H1 (cell line): ENCODE measurements around the gene MRPS35. TPM values are rescaled to one million over a fixed set of nuclear protein-coding genes. Genes with fewer than 3 reads are reported as not detected.

ENCODE experiments used
- CTCF ChIA-PET: fragments of 300-600 bp; sonication (Branson Sonifier 250); formaldehyde crosslinking; loops from one replicate; lab custom pipeline; 2021; ENCODE audit not compliant: partially characterized antibody; lab: Charles Lee
- POLR2A ChIA-PET: fragments of 300-600 bp; sonication (Branson Sonifier 250); formaldehyde crosslinking; loops from one replicate; lab custom pipeline; 2021; ENCODE audit warnings: inconsistent platforms; ENCODE audit not compliant: partially characterized antibody; lab: Charles Lee
- DNase-seq, 2 experiments: peaks; one replicate each; pipeline versions ENCODE4 v3.0.0 to v3.0.0-alpha.2; 2010 to 2022; ENCODE audit warnings: low spot score in 2 of 2, low read depth in 1 of 2, mixed read lengths in 1 of 2
- FAIRE-seq: peaks from 2 replicates; lab custom pipeline; 2011; peaks lifted over from hg19 to GRCh38; lab: Jason Lieb, UNC
- H2AFZ ChIP-seq: 2 replicates; pipeline ENCODE4 v1.8.1; 2012; ENCODE audit warnings: low read length, inconsistent platforms
- H2AK5ac ChIP-seq: 2 replicates; pipeline ENCODE4 v1.6.1; 2013; ENCODE audit warnings: low read depth, low read length
- H2BK120ac ChIP-seq: replicated peaks from 2 replicates; pipeline ENCODE3; 2013; ENCODE audit warnings: low read depth, low read length, inconsistent platforms
- H2BK12ac ChIP-seq: 2 replicates; pipeline ENCODE4 v1.6.1; 2013; ENCODE audit warnings: low read depth, low read length
- H2BK15ac ChIP-seq: 2 replicates; pipeline ENCODE4 v1.6.1; 2013; ENCODE audit warnings: low read length
- H2BK20ac ChIP-seq: 2 replicates; pipeline ENCODE4 v1.6.1; 2013; ENCODE audit warnings: low read length
- H2BK5ac ChIP-seq: 2 replicates; pipeline ENCODE4 v1.6.1; 2013; ENCODE audit warnings: low read depth, low read length
- H3K14ac ChIP-seq: 2 replicates; pipeline ENCODE4 v1.6.1; 2013; ENCODE audit warnings: inconsistent platforms; ENCODE audit not compliant: insufficient read length
- H3K18ac ChIP-seq: 2 replicates; pipeline ENCODE4 v1.6.1; 2013; ENCODE audit warnings: low read length; ENCODE audit errors: extremely low read depth
- H3K23ac ChIP-seq: 2 replicates; pipeline ENCODE4 v1.6.1; 2013; ENCODE audit warnings: inconsistent platforms; ENCODE audit not compliant: insufficient read length
- H3K23me2 ChIP-seq: 2 replicates; pipeline ENCODE4 v1.6.1; 2013; ENCODE audit warnings: low read depth, low read length
- H3K27ac ChIP-seq: 2 replicates; pipeline ENCODE4 v1.6.1; 2011; ENCODE audit warnings: low read depth, low read length, inconsistent platforms
- H3K27me3 ChIP-seq, 4 experiments: replicated peaks in 1 of 4; 1 replicate in 1 of 4; 2 replicates in 3 of 4; pipeline versions ENCODE4 v1.6.1 to v1.8.1; 2011 to 2013; ENCODE audit warnings: low read length in 3 of 4, mild to moderate bottlenecking in 3 of 4, inconsistent platforms in 2 of 4, mixed read lengths in 2 of 4, moderate library complexity in 1 of 4; ENCODE audit not compliant: control insufficient read depth in 3 of 4, insufficient read depth in 3 of 4; ENCODE audit errors: extremely low read depth in 1 of 4
- H3K36me3 ChIP-seq, 4 experiments: 2 replicates each; pipeline versions ENCODE4 v1.6.1 to v1.8.1; 2011 to 2013; ENCODE audit warnings: mild to moderate bottlenecking in 4 of 4, low read length in 3 of 4, moderate library complexity in 2 of 4, control low read depth in 1 of 4, inconsistent platforms in 1 of 4; ENCODE audit not compliant: insufficient read depth in 4 of 4, control insufficient read depth in 2 of 4
- H3K4ac ChIP-seq: replicated peaks from 2 replicates; pipeline ENCODE3; 2013; ENCODE audit warnings: low read length, low read depth, mixed read lengths, inconsistent platforms; ENCODE audit not compliant: insufficient read length
- H3K4me1 ChIP-seq, 4 experiments: replicated peaks in 1 of 4; 1 replicate in 1 of 4; 2 replicates in 3 of 4; pipeline versions ENCODE4 v1.6.1 to v1.8.1; 2011 to 2013; ENCODE audit warnings: low read length in 3 of 4, inconsistent platforms in 2 of 4, mixed read lengths in 1 of 4; ENCODE audit not compliant: insufficient read depth in 4 of 4, control insufficient read depth in 3 of 4
- H3K4me2 ChIP-seq, 2 experiments: 2 replicates each; pipeline versions ENCODE4 v1.6.1 to v1.8.1; 2011 to 2013; ENCODE audit warnings: low read depth in 2 of 2, low read length in 2 of 2, control low read depth in 1 of 2, inconsistent platforms in 1 of 2, mild to moderate bottlenecking in 1 of 2; ENCODE audit not compliant: insufficient read depth in 1 of 2
- H3K4me3 ChIP-seq, 4 experiments: fragments of 200-600, 300-600 bp in 1 of 4; sonication (generic), shearing (Covaris generic), sonication (Bioruptor Twin) in 1 of 4; 2 replicates each; pipeline versions ENCODE4 v1.5.1 to v1.8.1; 2011 to 2016; ENCODE audit warnings: low read length in 4 of 4, low read depth in 3 of 4, control low read depth in 2 of 4, inconsistent platforms in 2 of 4, mild to moderate bottlenecking in 2 of 4, mixed read lengths in 1 of 4, moderate library complexity in 1 of 4; ENCODE audit not compliant: insufficient read depth in 2 of 4; ENCODE audit errors: extremely low read depth in 1 of 4
- H3K56ac ChIP-seq: replicated peaks from 2 replicates; pipeline ENCODE3; 2013; ENCODE audit warnings: low read depth, mild to moderate bottlenecking, mixed read lengths, low read length, inconsistent platforms; ENCODE audit not compliant: insufficient read length
- H3K79me1 ChIP-seq: 2 replicates; pipeline ENCODE4 v1.6.1; 2013; ENCODE audit warnings: low read depth, low read length, control low read depth
- H3K79me2 ChIP-seq, 2 experiments: 2 replicates each; pipeline versions ENCODE4 v1.6.1 to v1.8.1; 2012 to 2013; ENCODE audit warnings: low read length in 2 of 2, mild to moderate bottlenecking in 2 of 2, inconsistent platforms in 1 of 2; ENCODE audit not compliant: insufficient read depth in 2 of 2, control insufficient read depth in 1 of 2
- H3K9ac ChIP-seq, 4 experiments: replicated peaks in 1 of 4; 1 replicate in 1 of 4; 2 replicates in 3 of 4; pipeline versions ENCODE4 v1.6.1 to v1.8.1; 2011 to 2013; ENCODE audit warnings: low read depth in 3 of 4, low read length in 3 of 4, control low read depth in 2 of 4, mild to moderate bottlenecking in 2 of 4, moderate library complexity in 2 of 4, inconsistent platforms in 1 of 4; ENCODE audit errors: extremely low read depth in 1 of 4
- H3K9me3 ChIP-seq, 2 experiments: 2 replicates each; pipeline versions ENCODE4 v1.6.1 to v1.8.1; 2012 to 2013; ENCODE audit warnings: mild to moderate bottlenecking in 2 of 2, moderate library complexity in 2 of 2, control low read depth in 1 of 2, inconsistent platforms in 1 of 2, low read depth in 1 of 2, low read length in 1 of 2, mixed read lengths in 1 of 2; ENCODE audit not compliant: insufficient read depth in 2 of 2
- H4K20me1 ChIP-seq, 2 experiments: replicated peaks in 1 of 2; 2 replicates each; pipeline versions ENCODE3 to v1.8.1; 2011 to 2013; ENCODE audit warnings: inconsistent platforms in 2 of 2, low read length in 2 of 2, mild to moderate bottlenecking in 1 of 2; ENCODE audit not compliant: insufficient read depth in 2 of 2, control insufficient read depth in 1 of 2
- H4K5ac ChIP-seq: 2 replicates; pipeline ENCODE4 v1.6.1; 2013; ENCODE audit warnings: low read length, low read depth, mixed read lengths, inconsistent platforms; ENCODE audit not compliant: insufficient read length
- H4K8ac ChIP-seq: 2 replicates; pipeline ENCODE4 v1.8.0; 2013; ENCODE audit warnings: mild to moderate bottlenecking, moderate library complexity, low read length, inconsistent platforms; ENCODE audit not compliant: insufficient read depth; ENCODE audit errors: extremely low read depth
- H4K91ac ChIP-seq: replicated peaks from 2 replicates; pipeline ENCODE3; 2013; ENCODE audit warnings: low read length, mixed read lengths, inconsistent platforms; ENCODE audit not compliant: insufficient read length
- CTBP2 ChIP-seq: IDR thresholded peaks from 2 replicates; pipeline ENCODE4 v1.7.0; 2011; ENCODE audit warnings: borderline replicate concordance, mild to moderate bottlenecking, moderate library complexity, mixed read lengths, low read length; ENCODE audit not compliant: insufficient read depth, insufficient read length
- HDAC2 ChIP-seq, 2 experiments: fragments of 300-600 bp in 1 of 2; sonication (generic) in 1 of 2; IDR thresholded peaks; 2 replicates each; pipeline ENCODE4 v1.6.1; 2011 to 2012; ENCODE audit warnings: low read depth in 2 of 2, low read length in 2 of 2, mild to moderate bottlenecking in 2 of 2, moderate library complexity in 2 of 2, borderline replicate concordance in 1 of 2, inconsistent platforms in 1 of 2
- MAX ChIP-seq: IDR thresholded peaks from 2 replicates; pipeline ENCODE4 v1.6.1; 2012; ENCODE audit warnings: inconsistent platforms
- SP2 ChIP-seq: IDR thresholded peaks from 2 replicates; pipeline ENCODE4 v1.6.1; 2012; ENCODE audit warnings: mild to moderate bottlenecking, low read length, inconsistent platforms
- WGBS, 2 experiments: shearing (Covaris generic) in 1 of 2; methylation state at CpG; one replicate each; pipeline versions ENCODE4 v1.1.6 to v1.1.7; 2013 to 2015; ENCODE audit warnings: low lambda C conversion rate in 2 of 2, mixed read lengths in 2 of 2, inconsistent platforms in 1 of 2, low coverage in 1 of 2, missing lambda C conversion rate in 1 of 2; ENCODE audit not compliant: insufficient replicate concordance in 2 of 2, insufficient coverage in 1 of 2, insufficient read length in 1 of 2; ENCODE audit errors: extremely low coverage in 1 of 2, missing lambda C conversion rate in 1 of 2; 5-methylcytosine and 5-hydroxymethylcytosine counted together
- polyA plus RNA-seq, 7 experiments: library from polyadenylated mRNA; depleted of rRNA in 3 of 7; stranded (reverse) in 5 of 7; unstranded in 2 of 7; fragments of >200 nt in 5 of 7; fragments of 200-250 nt in 2 of 7; gene quantifications; 1 replicate in 5 of 7; 2 replicates in 1 of 7; 4 replicates in 1 of 7; pipeline versions ENCODE4 v1.2.1 to v1.2.3, GENCODE V29; 2011 to 2013; ENCODE audit warnings: missing spikeins in 2 of 7, mixed read lengths in 2 of 7
- total RNA-seq: library from RNA; stranded (reverse); fragmentation: NEBNext Ultra II Directional; extraction: Animal tissue kit (Norgen Biotek cat#: 25700); gene quantifications from 2 replicates; pipeline ENCODE4 v1.2.1, GENCODE V29; 2021

Gene MRPS35
- total and polyA plus RNA-seq, 2 of the 8 experiments (the other 6 are each of a cell fraction or from before 2014, with no cell fraction given), result 26.8 to 47.9 TPM

- Histone ChIP-seq H4K91ac (no peak overlapping the region), H3K4ac (no peak overlapping the region), H3K56ac (no peak overlapping the region), H2AK5ac (no peak overlapping the region), H3K4me2 (no peak overlapping the region), H4K8ac (no peak overlapping the region), H3K18ac (no peak overlapping the region), H3K23ac (no peak overlapping the region), H3K79me2 (no peaks in the 10 kb centered on the region), H3K79me1 (no peaks in the 10 kb centered on the region), H3K9me3 (no peaks in the 10 kb centered on the region), H3K4me1 (no peaks in the 10 kb centered on the region), H3K27ac (no peak overlapping the region), H3K23me2 (no peaks in the 10 kb centered on the region), H2BK15ac (no peak overlapping the region), H2BK12ac (no peak overlapping the region), H2BK120ac (no peak overlapping the region), H3K9ac (no peak overlapping the region), H4K20me1 (no peaks in the 10 kb centered on the region), H2AFZ (no peak overlapping the region), H3K14ac (no peak overlapping the region), H3K4me3 (no peak overlapping the region), H4K5ac (no peak overlapping the region), H2BK5ac (no peak overlapping the region), H2BK20ac (no peak overlapping the region), H3K27me3 (no peaks in the 10 kb centered on the region), H3K36me3 (peaks cover 0 to 12% (median 3%) of the 10 kb centered on the region in 4 experiments; a peak in 3 of 8 replicates)
- TF ChIP-seq CTBP2 (no peak), MAX (no peak), HDAC2 (IDR thresholded peaks at IDR 0.05; ENCODE audit: borderline replicate concordance in 1 of 2, low read depth in 2 of 2, low read length in 2 of 2) (no peak), SP2 (no peak)
- no peak for FAIRE-seq
- ChIA-PET CTCF (no interaction called here), POLR2A (no interaction called here)
- 94% methylated on average over 4 of the region's 4 CpGs; no CpG with 5 or more reads in 1 of the 2 experiments for WGBS, 2 experiments
- DNase-seq, result no peak
These were observed 19.5 kb downstream of the MRPS35 start for GRCh38 chr12:27730097-27730588.
